Right lobe of liver (tissue), 6 donors: Measurements from ENCODE around the gene TRAFD1. TPM values are rescaled to one million over a fixed set of nuclear protein-coding genes. Genes with fewer than 3 reads are reported as not detected.

Experiments used
- ATAC-seq, 4 donors: fragments of 200-7000 bp; cut with Tn5 transposase; one replicate each; pipeline ENCODE4 v1.9.1; 2020; ENCODE audit warnings: mild to moderate bottlenecking in 4 of 4, moderate library complexity in 4 of 4
- DNase-seq, 3 donors: peaks; one replicate each; pipeline ENCODE4 v3.0.0-alpha.2; 2020
- H3K27ac ChIP-seq, 3 donors: fragments of 200-600 bp; one replicate each; pipeline ENCODE4 v1.8.0; 2022
- H3K27me3 ChIP-seq, 2 donors: fragments of 200-600 bp; one replicate each; pipeline ENCODE4 v1.8.0; 2022
- H3K36me3 ChIP-seq, 4 donors: fragments of 200-600 bp; sonication (generic) in 1 of 4; one replicate each; pipeline versions ENCODE4 v1.5.1 to v1.8.0; 2017 to 2022; ENCODE audit warnings: control low read depth in 1 of 4
- H3K4me1 ChIP-seq, 4 donors: fragments of 200-600 bp; sonication (generic) in 1 of 4; one replicate each; pipeline versions ENCODE4 v1.5.1 to v1.8.0; 2017 to 2022; ENCODE audit warnings: control low read depth in 1 of 4
- H3K4me3 ChIP-seq, 3 donors: fragments of 200-600 bp; one replicate each; pipeline ENCODE4 v1.8.0; 2022
- H3K9me3 ChIP-seq, 4 donors: fragments of 200-600 bp; sonication (generic) in 1 of 4; one replicate each; pipeline versions ENCODE4 v1.5.1 to v1.8.0; 2017 to 2022; ENCODE audit warnings: control low read depth in 1 of 4
- CTCF ChIP-seq, 4 donors: fragments of 200-600 bp in 3 of 4; fragments of 450-650 bp in 1 of 4; IDR thresholded peaks; one replicate each; pipeline versions ENCODE4 v1.5.1 to v1.8.0; 2016 to 2022; ENCODE audit warnings: antibody characterized with exemption in 4 of 4, mild to moderate bottlenecking in 2 of 4
- POLR2A ChIP-seq: fragments of 450-650 bp; IDR thresholded peaks from one replicate; pipeline ENCODE4 v1.6.1; 2017; ENCODE audit warnings: antibody characterized with exemption, mild to moderate bottlenecking
- WGBS: methylation state at CpG from one replicate; pipeline ENCODE4 v1.1.6; 2018; ENCODE audit warnings: low coverage, low lambda C conversion rate; ENCODE audit not compliant: insufficient coverage; ENCODE audit errors: missing lambda C conversion rate; 5-methylcytosine and 5-hydroxymethylcytosine counted together
- intact Hi-C, 2 donors: fragments of 100-400 bp; cut with DNase I; formaldehyde crosslinking; loops; one replicate each; pipeline versions ENCODE4 v1.11.2 to v1.14.1; 2022
- total RNA-seq, 6 experiments: library from RNA; depleted of rRNA in 2 of 6; stranded (reverse); fragments of >200 nt in 2 of 6; fragmentation: NEBNext Ultra II Directional in 3 of 6; extraction: Animal tissue kit (Norgen Biotek cat#: 25700) in 3 of 6; gene quantifications; one replicate each; pipeline versions ENCODE4 v1.1.0 to v1.2.4, GENCODE V29; 2016 to 2023
- donor health status: DM: no; HTN: yes; CAD: no.
- donor health status: DM: no; HTN: no; CAD: no.
- donor health status: DM: no; HTN: no; CAD: no.
- donor health status: DM: no; HTN: yes; CAD: no.
- donor health status: DM: no; HTN: yes; CAD: no.

TRAFD1 gene
- total RNA-seq, 6 experiments from 2014 or later: 6.3 to 14.9 (median 10.3) TPM

DNA sequence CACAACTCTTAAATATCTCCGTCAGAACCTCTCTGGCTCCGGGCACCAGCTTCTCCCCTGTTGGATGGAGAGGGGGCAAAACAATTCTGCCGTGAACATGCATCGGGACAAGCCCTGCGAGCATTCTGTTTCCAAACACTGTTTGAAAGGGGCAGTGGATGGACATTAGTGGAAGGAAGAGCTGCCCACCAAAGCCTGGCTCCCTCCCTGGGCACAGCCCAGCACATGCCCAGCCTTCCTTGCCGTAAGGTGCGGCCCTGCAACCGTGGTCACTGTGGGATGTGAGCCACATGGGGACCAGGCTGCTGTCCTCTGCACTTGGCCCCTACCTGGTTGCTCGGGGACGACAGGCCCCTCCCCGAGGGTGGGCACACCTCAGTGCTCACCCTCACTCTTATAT, 54.0 kb downstream of the TRAFD1 start:
- 82% methylated on average over 2 of the region's 11 CpGs for WGBS
- Histone ChIP-seq H3K4me3 (no peak overlapping the region), H3K4me1 (no peaks in the 10 kb centered on the region), H3K36me3 (peaks cover 0 to 48% (median 2%) of the 10 kb centered on the region in 4 donors), H3K27ac (no peak overlapping the region), H3K9me3 (no peaks in the 10 kb centered on the region), H3K27me3 (no peaks in the 10 kb centered on the region)
- intact Hi-C loops: no loop called here
- DNase-seq: no peak
- no peak for ATAC-seq
- TF ChIP-seq CTCF (IDR thresholded peaks at IDR 0.05) (no peak), POLR2A (no peak)

DNA sequence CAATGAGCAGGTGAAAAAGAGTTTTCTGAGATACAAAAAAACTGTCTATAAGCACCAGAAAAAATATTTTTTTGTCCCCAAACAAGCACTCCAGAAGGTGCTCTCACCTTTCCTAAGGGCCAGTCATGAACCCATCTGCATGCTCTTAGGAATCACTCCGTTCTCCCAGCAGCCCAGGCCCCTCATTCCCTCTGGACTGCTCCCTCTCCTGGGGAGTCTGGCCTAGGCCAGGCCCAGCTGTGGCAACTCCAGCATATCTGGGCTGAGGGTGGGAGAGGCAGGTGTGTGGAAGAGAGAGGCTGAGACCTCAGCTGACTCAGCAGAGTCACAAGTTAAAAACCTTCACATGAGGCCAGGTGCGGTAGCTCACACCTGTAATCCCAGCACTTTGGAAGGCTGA, 54.6 kb downstream of the TRAFD1 start:
- no peak overlapping the region for H3K4me3 ChIP-seq
- no peak for ATAC-seq
- 90% methylated on average over 1 of the region's 2 CpGs for whole genome bisulfite sequencing
- DNase-seq: peak in 1 of 3 donors; percentile 10
- peaks cover 0 to 52% (median 2%) of the 10 kb centered on the region in 4 donors for H3K36me3 ChIP-seq
- intact Hi-C loops: no loop called here
- TF ChIP-seq CTCF (IDR thresholded peaks at IDR 0.05): no peak
- TF ChIP-seq POLR2A: no peak
- no peaks in the 10 kb centered on the region for H3K4me1 ChIP-seq
- H3K27me3 ChIP-seq: no peaks in the 10 kb centered on the region
- no peak overlapping the region for H3K27ac ChIP-seq
- H3K9me3 ChIP-seq: no peaks in the 10 kb centered on the region

DNA sequence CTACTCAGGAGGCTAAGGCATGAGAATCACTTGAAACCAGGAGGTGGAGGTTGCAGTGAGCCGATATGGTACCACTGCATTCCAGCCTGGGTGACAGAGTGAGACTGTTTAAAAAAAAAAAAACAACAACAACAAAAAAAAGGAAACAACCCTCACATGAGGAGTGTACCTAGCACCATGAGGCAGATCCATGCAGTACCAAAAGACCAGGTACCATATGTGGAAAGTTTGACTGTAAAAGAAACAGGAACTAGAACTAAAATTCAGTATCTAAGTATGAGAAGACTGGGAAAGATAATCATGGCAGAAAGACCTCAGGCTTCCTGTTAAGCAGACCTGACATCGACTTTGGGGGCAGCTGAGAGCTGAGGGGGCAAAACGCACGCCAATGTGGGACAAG, 55.1 kb downstream of the TRAFD1 start:
- Histone ChIP-seq H3K4me3 (no peak overlapping the region), H3K9me3 (no peaks in the 10 kb centered on the region), H3K36me3 (peaks cover 0 to 51% (median under 1%) of the 10 kb centered on the region in 4 donors), H3K27ac (no peak overlapping the region), H3K27me3 (no peaks in the 10 kb centered on the region), H3K4me1 (no peaks in the 10 kb centered on the region)
- no peak for ATAC-seq
- TF ChIP-seq POLR2A (no peak), CTCF (IDR thresholded peaks at IDR 0.05) (no peak)
- 82% methylated on average over 4 of the region's 4 CpGs for WGBS
- intact Hi-C loops: no loop called here
- no peak for DNase-seq

DNA sequence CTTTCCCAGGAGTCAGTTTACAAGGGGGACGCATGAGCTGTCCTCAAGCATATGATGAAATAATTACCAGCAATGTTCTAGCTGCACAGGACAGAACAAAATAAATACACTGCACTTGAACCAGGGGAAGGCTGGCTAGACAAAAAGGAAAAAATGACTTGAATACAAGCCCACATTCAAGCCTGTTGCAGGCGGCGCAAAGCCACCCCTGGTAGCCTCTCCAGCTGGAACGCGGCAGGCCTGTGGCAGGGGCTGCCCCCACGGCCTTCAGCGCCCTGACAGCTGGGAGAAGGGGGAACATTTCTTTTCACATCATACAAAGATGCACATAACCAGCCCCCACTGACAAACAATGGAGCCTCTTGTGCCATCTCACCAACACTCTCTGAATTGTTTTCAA, 57.1 kb downstream of the TRAFD1 start:
- Histone ChIP-seq H3K4me3 (no peak overlapping the region), H3K4me1 (no peaks in the 10 kb centered on the region), H3K27ac (no peak overlapping the region), H3K36me3 (peaks cover 0 to 41% (median 0%) of the 10 kb centered on the region in 4 donors), H3K27me3 (no peaks in the 10 kb centered on the region), H3K9me3 (no peaks in the 10 kb centered on the region)
- no peak for DNase-seq
- ATAC-seq: no peak
- intact Hi-C loops: no loop called here
- no peak for TF ChIP-seq CTCF (IDR thresholded peaks at IDR 0.05)
- no peak for TF ChIP-seq POLR2A
- WGBS: 86% methylated on average over 5 of the region's 7 CpGs
